ENCODE data around the gene FAXC. TPM values are rescaled to one million over a fixed set of nuclear protein-coding genes. Genes with fewer than 3 reads are reported as not detected.
"Not testable (repeated sequence)": the region's sequence is repeated elsewhere in the genome, so short reads cannot be mapped to it uniquely, and the experiment has no call there.

Gene FAXC
- total and polyA plus RNA-seq, 8 donors = 0.60 to 6.3 (median 2.4) TPM

DNA sequence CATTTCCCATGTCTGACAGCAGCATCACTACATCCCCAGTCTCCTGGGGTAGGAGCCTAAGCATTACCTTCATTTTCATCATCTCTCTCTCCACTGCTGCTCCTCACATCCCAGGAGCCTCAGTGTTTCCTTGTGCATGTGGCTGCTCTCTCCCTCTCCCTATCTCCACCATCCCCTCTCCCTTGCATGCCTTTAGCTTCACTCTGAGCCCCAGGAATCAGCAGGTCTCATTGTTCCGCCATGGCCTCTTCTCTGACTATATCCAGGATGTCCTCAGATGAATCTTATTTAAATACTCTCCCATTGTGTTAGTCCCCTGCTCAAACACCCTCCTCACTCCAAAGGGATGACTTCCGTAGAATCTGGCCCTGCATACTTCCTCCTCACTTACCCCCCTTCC is 79.4 kb downstream of the FAXC start:
- Histone ChIP-seq H3K27me3 (no peaks in the 10 kb centered on the region), H3K4me1 (no peaks in the 10 kb centered on the region), H3K36me3 (no peaks in the 10 kb centered on the region), H3K27ac (no peak overlapping the region), H3K4me3 (no peak overlapping the region), H3K9me3 (no peaks in the 10 kb centered on the region)
- TF ChIP-seq, protein P1, sequence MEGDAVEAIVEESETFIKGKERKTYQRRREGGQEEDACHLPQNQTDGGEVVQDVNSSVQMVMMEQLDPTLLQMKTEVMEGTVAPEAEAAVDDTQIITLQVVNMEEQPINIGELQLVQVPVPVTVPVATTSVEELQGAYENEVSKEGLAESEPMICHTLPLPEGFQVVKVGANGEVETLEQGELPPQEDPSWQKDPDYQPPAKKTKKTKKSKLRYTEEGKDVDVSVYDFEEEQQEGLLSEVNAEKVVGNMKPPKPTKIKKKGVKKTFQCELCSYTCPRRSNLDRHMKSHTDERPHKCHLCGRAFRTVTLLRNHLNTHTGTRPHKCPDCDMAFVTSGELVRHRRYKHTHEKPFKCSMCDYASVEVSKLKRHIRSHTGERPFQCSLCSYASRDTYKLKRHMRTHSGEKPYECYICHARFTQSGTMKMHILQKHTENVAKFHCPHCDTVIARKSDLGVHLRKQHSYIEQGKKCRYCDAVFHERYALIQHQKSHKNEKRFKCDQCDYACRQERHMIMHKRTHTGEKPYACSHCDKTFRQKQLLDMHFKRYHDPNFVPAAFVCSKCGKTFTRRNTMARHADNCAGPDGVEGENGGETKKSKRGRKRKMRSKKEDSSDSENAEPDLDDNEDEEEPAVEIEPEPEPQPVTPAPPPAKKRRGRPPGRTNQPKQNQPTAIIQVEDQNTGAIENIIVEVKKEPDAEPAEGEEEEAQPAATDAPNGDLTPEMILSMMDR (IDR thresholded peaks at IDR 0.05) = no peak
- no peak for FAIRE-seq
- intact Hi-C loops (cut with DNase I) = no loop called here
- ATAC-seq = no peak
- WGBS, 2 donors = 73 to 80% methylated on average over 2 of the region's 2 CpGs
- no peak for DNase-seq

- Histone ChIP-seq H3K36me3 (no peaks in the 10 kb centered on the region), H3K27me3 (no peaks in the 10 kb centered on the region), H3K4me3 (no peak overlapping the region), H3K27ac (no peak overlapping the region), H3K4me1 (no peaks in the 10 kb centered on the region), H3K9me3 (no peaks in the 10 kb centered on the region)
- DNase-seq = no peak
- FAIRE-seq = no peak
- WGBS, 2 donors = 70% methylated on average over 3 of the region's 3 CpGs
- intact Hi-C loops (cut with DNase I) = no loop called here
- TF ChIP-seq, protein P1 (IDR thresholded peaks at IDR 0.05) = no peak
- ATAC-seq = no peak
Measured at GRCh38 chr6:99269207-99269606, 80.3 kb downstream of the FAXC start.

GRCh38 chr6:99266996-99267395 is 82.5 kb downstream of the FAXC start:
- H3K9me3 ChIP-seq; H3K4me1 ChIP-seq; intact Hi-C loops (cut with DNase I); DNase-seq; H3K36me3 ChIP-seq; ATAC-seq; FAIRE-seq; H3K27ac ChIP-seq; H3K4me3 ChIP-seq; H3K27me3 ChIP-seq: not testable (repeated sequence)
- WGBS, 2 donors = 82 to 92% methylated on average over 5 of the region's 5 CpGs

DNA sequence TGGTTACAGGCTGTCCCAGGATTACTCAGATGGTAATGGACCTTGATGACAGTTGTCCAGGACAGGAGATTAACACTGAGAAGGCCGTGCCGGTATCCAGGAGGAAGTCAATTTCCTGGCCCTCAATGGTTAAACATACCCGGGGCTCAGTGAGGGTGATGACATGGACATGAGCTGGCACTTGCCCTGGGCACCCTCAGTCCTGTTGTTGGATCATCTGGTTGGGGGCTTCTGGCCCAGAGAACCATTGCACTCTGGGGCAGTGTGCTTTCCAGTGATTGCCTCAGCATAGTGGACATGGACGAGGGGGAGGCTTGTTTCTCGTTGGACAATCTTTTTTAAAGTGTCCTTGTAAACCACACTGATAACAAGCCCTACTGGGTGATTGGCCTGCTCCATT is 84.0 kb downstream of the FAXC start:
- ATAC-seq; intact Hi-C loops (cut with DNase I): not testable (repeated sequence)
- WGBS, 2 donors = 71 to 74% methylated on average over 5 of the region's 5 CpGs

DNA sequence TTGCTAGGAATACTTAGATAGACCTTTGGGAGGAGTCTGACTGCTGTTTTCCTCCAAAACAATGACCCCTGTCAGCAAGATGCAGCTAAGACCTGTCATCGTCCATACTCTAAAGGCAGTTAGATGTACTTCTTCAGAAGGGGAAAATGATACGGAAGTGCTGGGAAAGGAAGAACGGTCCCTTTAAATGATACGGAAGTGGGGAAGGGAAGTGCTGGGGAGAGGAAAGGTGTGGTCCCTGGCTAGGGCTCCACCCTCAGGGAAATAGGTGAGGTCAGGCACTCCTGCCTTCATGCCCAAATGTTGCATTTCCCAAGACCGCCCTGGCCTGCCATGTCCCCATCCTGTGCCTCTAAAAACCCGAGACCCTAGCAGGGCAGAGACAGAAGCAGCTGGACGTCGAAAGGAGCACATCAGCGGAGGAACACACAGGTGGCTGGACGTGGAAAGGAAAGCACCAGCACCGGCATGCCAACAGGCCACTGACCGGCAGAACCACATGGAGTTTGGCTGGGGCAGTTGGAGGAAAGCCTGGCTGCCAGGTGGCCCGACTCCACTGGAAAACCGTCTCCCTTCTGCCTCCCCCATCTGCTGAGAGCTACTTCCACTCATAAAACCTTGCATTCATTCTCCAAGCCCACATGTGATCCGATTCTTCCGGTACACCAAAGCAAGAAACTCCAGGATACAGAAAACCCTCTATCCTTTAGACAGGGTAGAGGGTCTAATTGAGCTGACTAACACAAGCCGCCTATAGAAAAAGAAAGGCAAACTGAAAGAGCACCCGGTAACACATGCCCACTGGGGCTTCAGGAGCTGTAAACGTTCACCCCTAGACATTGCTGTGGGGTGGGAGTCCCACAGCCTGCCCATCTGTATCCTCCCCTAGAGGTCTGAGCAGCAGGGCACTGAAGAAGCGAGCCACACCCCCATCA is 94.6 kb downstream of the FAXC start:
- Histone ChIP-seq H3K4me3 (no peak overlapping the region), H3K27me3 (no peaks in the 10 kb centered on the region), H3K36me3 (no peaks in the 10 kb centered on the region), H3K27ac (no peak overlapping the region), H3K9me3 (no peaks in the 10 kb centered on the region), H3K4me1 (no peaks in the 10 kb centered on the region)
- intact Hi-C loops (cut with DNase I) = no loop called here
- ATAC-seq = no peak
- 64 to 75% methylated on average over 20 of the region's 20 CpGs for WGBS, 2 donors
- TF ChIP-seq, protein P1 (IDR thresholded peaks at IDR 0.05) = no peak
- DNase-seq = no peak
- no peak for FAIRE-seq

More for the DNA sequence above, 84.0 kb downstream of the FAXC start:
- H3K4me1 ChIP-seq, H3K27me3 ChIP-seq, H3K36me3 ChIP-seq, H3K27ac ChIP-seq, H3K4me3 ChIP-seq, DNase-seq, H3K9me3 ChIP-seq, FAIRE-seq: not testable (repeated sequence)

- Histone ChIP-seq H3K4me3 (no peak overlapping the region), H3K27ac (no peak overlapping the region), H3K9me3 (no peaks in the 10 kb centered on the region), H3K36me3 (no peaks in the 10 kb centered on the region), H3K4me1 (no peaks in the 10 kb centered on the region), H3K27me3 (no peaks in the 10 kb centered on the region)
- DNase-seq (no peak), FAIRE-seq (no peak), ATAC-seq (no peak)
- 65 to 72% methylated on average over 2 of the region's 2 CpGs for WGBS, 2 donors
- TF ChIP-seq, protein P1 (IDR thresholded peaks at IDR 0.05) = no peak
- intact Hi-C loops (cut with DNase I) = no loop called here
Measured at GRCh38 chr6:99253271-99253670, 96.2 kb downstream of the FAXC start.

Measured in pancreas (tissue), 10 donors.